Panc1 (cell line): ENCODE measurements around the gene ZCRB1. TPM values are rescaled to one million over a fixed set of nuclear protein-coding genes. Genes with fewer than 3 reads are reported as not detected.

Experiments used
- ATAC-seq: fragments of 200-7000 bp; cut with Tn5 transposase; 2 replicates; pipeline ENCODE4 v1.9.1; 2020; ENCODE audit warnings: mild to moderate bottlenecking, moderate library complexity
- BruUV-seq: library from RNA; stranded (reverse); fragments of 400-500 nt; replicated peaks from 2 replicates; lab custom pipeline; 2021; lab: Mats Ljungman, UMichigan
- CTCF ChIA-PET: fragments of 300-600 bp; sonication (Branson Sonifier 250); formaldehyde crosslinking; loops from one replicate; lab custom pipeline; 2022; ENCODE audit warnings: antibody characterized with exemption; lab: Charles Lee
- POLR2A ChIA-PET: fragments of 300-600 bp; sonication (Branson Sonifier 250); formaldehyde crosslinking; loops from one replicate; lab custom pipeline; 2022; ENCODE audit warnings: antibody characterized with exemption; lab: Charles Lee
- DNase-seq: peaks from one replicate; pipeline ENCODE4 v3.0.0-alpha.2; 2010; ENCODE audit warnings: low read depth, low spot score
- H3K27ac ChIP-seq: 2 replicates; pipeline ENCODE4 v1.5.1; 2011; ENCODE audit warnings: mild to moderate bottlenecking, low read length, inconsistent platforms
- H3K27me3 ChIP-seq: fragments of 200-500 bp; sonication (Bioruptor generic); 2 replicates; pipeline ENCODE4 v1.6.0; 2014; ENCODE audit warnings: low read length, inconsistent platforms; ENCODE audit not compliant: control insufficient read depth, insufficient read depth
- H3K36me3 ChIP-seq: fragments of 200-500 bp; sonication (Bioruptor generic); 2 replicates; pipeline ENCODE4 v1.5.1; 2014; ENCODE audit warnings: inconsistent platforms, mild to moderate bottlenecking, low read length, moderate library complexity; ENCODE audit not compliant: control insufficient read depth, insufficient read depth
- H3K4me1 ChIP-seq: 2 replicates; pipeline ENCODE4 v1.5.1; 2011; ENCODE audit warnings: inconsistent platforms, mild to moderate bottlenecking, low read length, moderate library complexity; ENCODE audit not compliant: control insufficient read depth, insufficient read depth
- H3K4me3 ChIP-seq, 2 experiments: 2 replicates each; pipeline ENCODE4 v1.5.1; 2011 to 2012; ENCODE audit warnings: low read depth in 2 of 2, low read length in 2 of 2, mild to moderate bottlenecking in 2 of 2, inconsistent platforms in 1 of 2, moderate library complexity in 1 of 2
- H3K9me3 ChIP-seq: fragments of 200-500 bp; sonication (Bioruptor generic); 2 replicates; pipeline ENCODE4 v1.5.1; 2014; ENCODE audit warnings: low read depth, mild to moderate bottlenecking, inconsistent platforms, low read length, moderate library complexity; ENCODE audit not compliant: control insufficient read depth, insufficient read depth
- POLR2AphosphoS5 ChIP-seq: IDR thresholded peaks from 2 replicates; pipeline ENCODE4 v1.6.1; 2012; ENCODE audit warnings: mild to moderate bottlenecking, low read depth, low read length, moderate library complexity
- SIN3A ChIP-seq: IDR thresholded peaks from 2 replicates; pipeline ENCODE4 v1.6.1; 2012; ENCODE audit warnings: low read depth, mild to moderate bottlenecking, low read length, moderate library complexity, borderline replicate concordance; ENCODE audit not compliant: insufficient read depth
- TCF7L2 ChIP-seq: IDR thresholded peaks from 2 replicates; pipeline ENCODE4 v1.6.1; 2011; ENCODE audit warnings: mild to moderate bottlenecking, low read depth, low read length, inconsistent platforms
- in situ Hi-C: cut with HindIII; loops from 2 replicates; pipeline ENCODE4 v1.10.0; 2016; ENCODE audit warnings: low sequenced_read_pairs, low pct_unique_long_range_greater_than_20kb
- intact Hi-C: fragments of 100-400 bp; cut with micrococcal nuclease; formaldehyde crosslinking; loops from one replicate; pipeline ENCODE4 v1.10.0; 2022; ENCODE audit not compliant: unreplicated experiment
- total RNA-seq: library from RNA; stranded (reverse); gene quantifications from one replicate; pipeline ENCODE4 v1.2.1, GENCODE V29; 2021; ENCODE audit not compliant: unreplicated experiment
- TF ChIP-seq, protein P1 (sequence below), 2 experiments: IDR thresholded peaks; 2 replicates each; pipeline ENCODE4 v1.6.1; 2011 to 2012; ENCODE audit warnings: low read depth in 2 of 2, control low read depth in 1 of 2, low read length in 1 of 2, mild to moderate bottlenecking in 1 of 2, moderate library complexity in 1 of 2; ENCODE audit not compliant: insufficient read depth in 1 of 2
- TF ChIP-seq, protein P2 (sequence below): fragments of 450-650 bp; IDR thresholded peaks from 2 replicates; pipeline ENCODE4 v1.5.1; 2017; ENCODE audit warnings: mild to moderate bottlenecking

Gene ZCRB1
- total RNA-seq, 1 experiment from 2014 or later = 68.8 TPM

DNA sequence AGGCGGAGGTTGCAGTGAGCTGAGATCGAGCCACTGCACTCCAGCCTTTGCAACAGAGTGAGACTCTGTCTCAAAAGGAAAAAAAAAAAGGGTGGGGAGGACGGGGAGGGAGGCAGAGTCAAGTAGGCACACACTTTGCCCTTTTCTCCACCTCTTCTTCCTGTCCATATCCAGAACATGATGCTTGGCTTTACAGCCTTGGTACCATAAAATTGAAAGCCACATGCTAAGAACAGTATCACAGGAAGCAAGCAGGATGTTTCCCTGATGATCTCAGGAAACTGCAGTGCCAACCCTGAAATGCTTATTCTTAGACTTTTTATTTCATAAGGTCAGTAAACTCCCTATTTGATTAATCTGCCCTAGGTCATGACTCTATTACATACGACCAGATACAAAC lies 55.3 kb downstream of the ZCRB1 start:
- POLR2A ChIA-PET = no interaction called here
- no peaks in the 10 kb centered on the region for H3K4me1 ChIP-seq
- ATAC-seq (no peak), DNase-seq (no peak)
- no TSS peak for BruUV-seq
- no peaks in the 10 kb centered on the region for H3K36me3 ChIP-seq
- intact Hi-C loops = no loop called here
- in situ Hi-C loops = no loop called here
- H3K27ac ChIP-seq = no peak overlapping the region
- CTCF ChIA-PET = no interaction called here
- H3K9me3 ChIP-seq = no peaks in the 10 kb centered on the region
- no peaks in the 10 kb centered on the region for H3K27me3 ChIP-seq
- TF ChIP-seq, protein P1, sequence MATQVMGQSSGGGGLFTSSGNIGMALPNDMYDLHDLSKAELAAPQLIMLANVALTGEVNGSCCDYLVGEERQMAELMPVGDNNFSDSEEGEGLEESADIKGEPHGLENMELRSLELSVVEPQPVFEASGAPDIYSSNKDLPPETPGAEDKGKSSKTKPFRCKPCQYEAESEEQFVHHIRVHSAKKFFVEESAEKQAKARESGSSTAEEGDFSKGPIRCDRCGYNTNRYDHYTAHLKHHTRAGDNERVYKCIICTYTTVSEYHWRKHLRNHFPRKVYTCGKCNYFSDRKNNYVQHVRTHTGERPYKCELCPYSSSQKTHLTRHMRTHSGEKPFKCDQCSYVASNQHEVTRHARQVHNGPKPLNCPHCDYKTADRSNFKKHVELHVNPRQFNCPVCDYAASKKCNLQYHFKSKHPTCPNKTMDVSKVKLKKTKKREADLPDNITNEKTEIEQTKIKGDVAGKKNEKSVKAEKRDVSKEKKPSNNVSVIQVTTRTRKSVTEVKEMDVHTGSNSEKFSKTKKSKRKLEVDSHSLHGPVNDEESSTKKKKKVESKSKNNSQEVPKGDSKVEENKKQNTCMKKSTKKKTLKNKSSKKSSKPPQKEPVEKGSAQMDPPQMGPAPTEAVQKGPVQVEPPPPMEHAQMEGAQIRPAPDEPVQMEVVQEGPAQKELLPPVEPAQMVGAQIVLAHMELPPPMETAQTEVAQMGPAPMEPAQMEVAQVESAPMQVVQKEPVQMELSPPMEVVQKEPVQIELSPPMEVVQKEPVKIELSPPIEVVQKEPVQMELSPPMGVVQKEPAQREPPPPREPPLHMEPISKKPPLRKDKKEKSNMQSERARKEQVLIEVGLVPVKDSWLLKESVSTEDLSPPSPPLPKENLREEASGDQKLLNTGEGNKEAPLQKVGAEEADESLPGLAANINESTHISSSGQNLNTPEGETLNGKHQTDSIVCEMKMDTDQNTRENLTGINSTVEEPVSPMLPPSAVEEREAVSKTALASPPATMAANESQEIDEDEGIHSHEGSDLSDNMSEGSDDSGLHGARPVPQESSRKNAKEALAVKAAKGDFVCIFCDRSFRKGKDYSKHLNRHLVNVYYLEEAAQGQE (IDR thresholded peaks at IDR 0.05; ENCODE audit: insufficient read depth in 1 of 2, low read depth in 2 of 2, low read length in 1 of 2) = no peak
- TF ChIP-seq SIN3A (no peak), POLR2AphosphoS5 (no peak), TCF7L2 (no peak)
- TF ChIP-seq, protein P2, sequence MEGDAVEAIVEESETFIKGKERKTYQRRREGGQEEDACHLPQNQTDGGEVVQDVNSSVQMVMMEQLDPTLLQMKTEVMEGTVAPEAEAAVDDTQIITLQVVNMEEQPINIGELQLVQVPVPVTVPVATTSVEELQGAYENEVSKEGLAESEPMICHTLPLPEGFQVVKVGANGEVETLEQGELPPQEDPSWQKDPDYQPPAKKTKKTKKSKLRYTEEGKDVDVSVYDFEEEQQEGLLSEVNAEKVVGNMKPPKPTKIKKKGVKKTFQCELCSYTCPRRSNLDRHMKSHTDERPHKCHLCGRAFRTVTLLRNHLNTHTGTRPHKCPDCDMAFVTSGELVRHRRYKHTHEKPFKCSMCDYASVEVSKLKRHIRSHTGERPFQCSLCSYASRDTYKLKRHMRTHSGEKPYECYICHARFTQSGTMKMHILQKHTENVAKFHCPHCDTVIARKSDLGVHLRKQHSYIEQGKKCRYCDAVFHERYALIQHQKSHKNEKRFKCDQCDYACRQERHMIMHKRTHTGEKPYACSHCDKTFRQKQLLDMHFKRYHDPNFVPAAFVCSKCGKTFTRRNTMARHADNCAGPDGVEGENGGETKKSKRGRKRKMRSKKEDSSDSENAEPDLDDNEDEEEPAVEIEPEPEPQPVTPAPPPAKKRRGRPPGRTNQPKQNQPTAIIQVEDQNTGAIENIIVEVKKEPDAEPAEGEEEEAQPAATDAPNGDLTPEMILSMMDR = no peak
- H3K4me3 ChIP-seq = no peak overlapping the region

GRCh38 chr12:42267413-42268190 lies 58.3 kb downstream of the ZCRB1 start:
- Histone ChIP-seq H3K27me3 (no peaks in the 10 kb centered on the region; the same call in 1 of the 2 replicates), H3K36me3 (no peaks in the 10 kb centered on the region), H3K4me1 (no peaks in the 10 kb centered on the region), H3K9me3 (no peaks in the 10 kb centered on the region), H3K27ac (no peak overlapping the region), H3K4me3 (no peak overlapping the region)
- POLR2A ChIA-PET = no interaction called here
- TF ChIP-seq POLR2AphosphoS5 (no peak), SIN3A (no peak), TCF7L2 (no peak)
- TF ChIP-seq, protein P2 = no peak
- TF ChIP-seq, protein P1 (IDR thresholded peaks at IDR 0.05; ENCODE audit: insufficient read depth in 1 of 2, low read depth in 2 of 2, low read length in 1 of 2) = no peak
- ATAC-seq = no peak
- no peak for DNase-seq
- CTCF ChIA-PET = no interaction called here
- intact Hi-C loops (no loop called here), in situ Hi-C loops (no loop called here)
- no TSS peak for BruUV-seq
